Suppressor macrophage (primary cell): ENCODE data around the gene TRPM5.

ENCODE experiments used
- DNase-seq, 4 experiments: peaks; one replicate each; pipeline ENCODE4 v3.0.0-alpha.2; 2020 to 2022

The TRPM5 gene

GRCh38 chr11:2468363-2469235 is 24.3 kb upstream of the TRPM5 start:
- DNase-seq, result peak; percentile 41 to 61 (median 51)

- no peak for DNase-seq
Observed at GRCh38 chr11:2467695-2468055, 23.4 kb upstream of the TRPM5 start.

GRCh38 chr11:2466869-2467694 is 22.8 kb upstream of the TRPM5 start:
- peak; percentile 22 to 69 (median 64) for DNase-seq

- DNase-seq, result no peak
Observed at GRCh38 chr11:2466069-2466801, 21.9 kb upstream of the TRPM5 start.

- DNase-seq, result no peak
Observed at GRCh38 chr11:2465202-2466068, 21.1 kb upstream of the TRPM5 start.

GRCh38 chr11:2464451-2465165 is 20.3 kb upstream of the TRPM5 start:
- DNase-seq, result no peak

- DNase-seq, result no peak
Observed at GRCh38 chr11:2463766-2464277, 19.5 kb upstream of the TRPM5 start.

- DNase-seq, result no peak
Observed at GRCh38 chr11:2462986-2463765, 18.9 kb upstream of the TRPM5 start.

- DNase-seq, result no peak
Observed at GRCh38 chr11:2462543-2462985, 18.2 kb upstream of the TRPM5 start.

GRCh38 chr11:2461956-2462542 is 17.7 kb upstream of the TRPM5 start:
- no peak for DNase-seq

GRCh38 chr11:2461253-2461955 is 17.1 kb upstream of the TRPM5 start:
- no peak for DNase-seq

GRCh38 chr11:2460540-2461252 is 16.4 kb upstream of the TRPM5 start:
- no peak for DNase-seq

GRCh38 chr11:2459796-2460531 is 15.7 kb upstream of the TRPM5 start:
- no peak for DNase-seq

- DNase-seq, result peak; percentile 33 to 58 (median 42)
Observed at GRCh38 chr11:2459016-2459725, 14.9 kb upstream of the TRPM5 start.

- DNase-seq, result no peak
Observed at GRCh38 chr11:2458321-2458720, 14.0 kb upstream of the TRPM5 start.

- no peak for DNase-seq
Observed at GRCh38 chr11:2453436-2453835, 9.1 kb upstream of the TRPM5 start.
